Prostate gland (tissue), 2 donors: ENCODE measurements around the gene FAM107B. TPM values are rescaled to one million over a fixed set of nuclear protein-coding genes. Genes with fewer than 3 reads are reported as not detected.
A peak's percentile ranks its signal among the peaks of the same experiment; 100 is the strongest.

Experiments
- DNase-seq: peaks from one replicate; pipeline ENCODE4 v3.0.0-alpha.2; 2019; ENCODE audit warnings: low spot score
- H3K27ac ChIP-seq, 2 donors: fragments of 200-600 bp; sonication (generic); 2 replicates each; pipeline ENCODE4 v1.5.1; 2017 to 2019
- H3K27me3 ChIP-seq: fragments of 200-600 bp; sonication (generic); replicated peaks from 2 replicates; pipeline ENCODE4 v1.5.1; 2019; ENCODE audit not compliant: insufficient read depth
- H3K36me3 ChIP-seq, 2 donors: fragments of 200-600 bp; sonication (generic); 1 replicate in 1 of 2; 2 replicates in 1 of 2; pipeline versions ENCODE4 v1.5.1 to v1.8.1; 2017 to 2019
- H3K4me1 ChIP-seq: fragments of 200-600 bp; sonication (generic); replicated peaks from 2 replicates; pipeline ENCODE4 v1.5.1; 2019
- H3K4me3 ChIP-seq, 2 donors: fragments of 200-600 bp; sonication (generic); 2 replicates each; pipeline ENCODE4 v1.5.1; 2017 to 2019
- H3K9me3 ChIP-seq: fragments of 200-600 bp; sonication (generic); 2 replicates; pipeline ENCODE4 v1.5.1; 2017
- CTCF ChIP-seq, 4 experiments: fragments of 200-600 bp in 2 of 4; fragments of 450-650 bp in 2 of 4; sonication (generic) in 2 of 4; IDR thresholded peaks; 1 replicate in 3 of 4; 2 replicates in 1 of 4; pipeline ENCODE4 v1.5.1; 2016 to 2019; ENCODE audit warnings: antibody characterized with exemption in 4 of 4, mild to moderate bottlenecking in 2 of 4, moderate library complexity in 2 of 4
- POLR2A ChIP-seq: fragments of 450-650 bp; IDR thresholded peaks from one replicate; pipeline ENCODE4 v1.6.1; 2016; ENCODE audit warnings: antibody characterized with exemption, mild to moderate bottlenecking
- POLR2AphosphoS5 ChIP-seq: sonication (generic); formaldehyde crosslinking; IDR thresholded peaks from one replicate; pipeline ENCODE4 v1.6.1; 2017; ENCODE audit warnings: antibody characterized with exemption
- WGBS: methylation state at CpG from one replicate; pipeline ENCODE4 v1.1.5; 2018; 5-methylcytosine and 5-hydroxymethylcytosine counted together
- intact Hi-C: fragments of 100-400 bp; cut with DNase I; formaldehyde crosslinking; loops from one replicate; pipeline ENCODE4 v1.14.2; 2022
- total RNA-seq, 2 donors: library from RNA; depleted of rRNA; stranded (reverse); fragments of >200 nt; gene quantifications; one replicate each; pipeline ENCODE4 v1.1.0, GENCODE V29; 2016

Gene FAM107B
- total RNA-seq, 2 donors from 2014 or later, result 32.9 to 63.9 TPM

GRCh38 chr10:14757986-14758385 is 16.7 kb downstream of the FAM107B start:
- TF ChIP-seq CTCF (IDR thresholded peaks at IDR 0.05), result no peak
- TF ChIP-seq POLR2A, result no peak
- TF ChIP-seq POLR2AphosphoS5, result no peak
- Histone ChIP-seq H3K4me1 (no peaks in the 10 kb centered on the region), H3K27ac (no peak overlapping the region), H3K4me3 (no peak overlapping the region), H3K9me3 (no peaks in the 10 kb centered on the region), H3K36me3 (no peaks in the 10 kb centered on the region), H3K27me3 (no peaks in the 10 kb centered on the region)
- WGBS, result 92% methylated on average over 7 of the region's 7 CpGs
- no peak for DNase-seq
- intact Hi-C loops, result no loop called here

DNA sequence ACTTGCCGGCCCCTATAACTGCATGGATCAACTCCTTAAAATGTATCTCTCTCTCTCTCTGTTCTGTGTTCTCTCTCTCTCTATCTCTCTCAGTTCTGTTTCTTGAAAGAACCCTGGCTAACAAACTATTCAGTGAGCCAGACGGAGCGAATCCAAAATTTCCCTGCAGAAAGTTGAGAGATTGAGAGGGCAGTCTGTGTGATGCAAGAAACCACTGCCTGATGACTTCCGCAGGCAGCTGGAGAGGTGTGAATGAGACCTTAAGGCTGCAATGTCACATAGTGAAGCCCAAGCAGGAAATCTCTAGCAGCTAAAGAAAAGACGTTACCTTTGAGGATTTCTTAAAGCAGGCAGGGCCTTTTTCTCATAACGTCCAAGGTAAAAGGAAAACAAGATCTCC is 17.3 kb downstream of the FAM107B start:
- TF ChIP-seq CTCF (IDR thresholded peaks at IDR 0.05) (no peak), POLR2A (no peak), POLR2AphosphoS5 (no peak)
- no peaks in the 10 kb centered on the region for H3K36me3 ChIP-seq
- H3K27ac ChIP-seq, result no peak overlapping the region
- no peaks in the 10 kb centered on the region for H3K4me1 ChIP-seq
- WGBS, result 87% methylated on average over 6 of the region's 6 CpGs
- no peak overlapping the region for H3K4me3 ChIP-seq
- H3K27me3 ChIP-seq, result no peaks in the 10 kb centered on the region
- DNase-seq, result no peak
- intact Hi-C loops, result no loop called here
- H3K9me3 ChIP-seq, result no peaks in the 10 kb centered on the region

DNA sequence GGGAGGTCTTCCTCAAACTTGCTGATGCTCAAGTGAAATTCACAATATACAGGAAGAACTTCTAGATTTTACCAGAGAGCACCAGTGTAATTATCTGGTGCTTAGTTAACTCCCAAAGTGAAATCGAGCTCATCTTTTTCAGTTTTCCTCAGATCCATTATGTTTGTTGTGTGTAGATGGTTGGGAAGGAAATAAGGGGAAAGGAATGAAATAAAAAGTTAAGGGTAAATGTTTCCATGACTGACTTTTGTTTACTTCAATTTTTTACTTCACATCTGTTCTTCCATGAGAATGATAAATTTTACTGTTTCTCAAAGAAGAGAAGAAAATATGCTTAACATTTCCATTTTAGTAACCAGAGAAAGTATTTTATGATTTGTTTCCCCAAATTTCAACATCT is 21.3 kb downstream of the FAM107B start:
- Histone ChIP-seq H3K27ac (no peak overlapping the region), H3K4me1 (peaks cover 6% of the 10 kb centered on the region), H3K4me3 (no peak overlapping the region), H3K36me3 (no peaks in the 10 kb centered on the region), H3K27me3 (no peaks in the 10 kb centered on the region), H3K9me3 (no peaks in the 10 kb centered on the region)
- 63% methylated on average over 1 of the region's 1 CpG for WGBS
- TF ChIP-seq POLR2A (no peak), CTCF (IDR thresholded peaks at IDR 0.05) (no peak), POLR2AphosphoS5 (no peak)
- no peak for DNase-seq
- intact Hi-C loops, result no loop called here

GRCh38 chr10:14751921-14752320 is 22.8 kb downstream of the FAM107B start:
- WGBS, result 82% methylated on average over 1 of the region's 1 CpG
- no peak for DNase-seq
- Histone ChIP-seq H3K4me1 (peaks cover 6% of the 10 kb centered on the region), H3K4me3 (no peak overlapping the region), H3K9me3 (no peaks in the 10 kb centered on the region), H3K36me3 (no peaks in the 10 kb centered on the region), H3K27ac (peak overlapping the region; percentile 1 to 32), H3K27me3 (no peaks in the 10 kb centered on the region)
- no peak for TF ChIP-seq CTCF (IDR thresholded peaks at IDR 0.05)
- no peak for TF ChIP-seq POLR2AphosphoS5
- TF ChIP-seq POLR2A, result no peak
- intact Hi-C loops, result no loop called here

- TF ChIP-seq POLR2A, result no peak
- TF ChIP-seq CTCF (IDR thresholded peaks at IDR 0.05), result no peak
- no peak for TF ChIP-seq POLR2AphosphoS5
- H3K4me1 ChIP-seq, result peaks cover 6% of the 10 kb centered on the region
- no peaks in the 10 kb centered on the region for H3K27me3 ChIP-seq
- H3K27ac ChIP-seq, result peak overlapping the region; percentile 1 to 32
- intact Hi-C loops, result no loop called here
- H3K36me3 ChIP-seq, result no peaks in the 10 kb centered on the region
- DNase-seq, result no peak
- H3K4me3 ChIP-seq, result no peak overlapping the region
- no peaks in the 10 kb centered on the region for H3K9me3 ChIP-seq
- WGBS, result 65% methylated on average over 14 of the region's 14 CpGs
These were observed 23.4 kb downstream of the FAM107B start for GRCh38 chr10:14751014-14751896.
